GM18858 (cell line): ENCODE results near the gene MAP2K6.

Experiments
- ATAC-seq: cut with Tn5 transposase; IDR thresholded peaks from one replicate; pipeline ENCODE4 v1.9.1; 2021; ENCODE audit not compliant: unreplicated experiment

The MAP2K6 gene

GRCh38 chr17:69486779-69487637 lies 72.5 kb downstream of the MAP2K6 start:
- ATAC-seq: no peak

GRCh38 chr17:69489313-69489712 lies 74.8 kb downstream of the MAP2K6 start:
- no peak for ATAC-seq

GRCh38 chr17:69492410-69493071 lies 78.0 kb downstream of the MAP2K6 start:
- no peak for ATAC-seq

GRCh38 chr17:69495787-69496186 lies 81.3 kb downstream of the MAP2K6 start:
- ATAC-seq: no peak

GRCh38 chr17:69497161-69497560 lies 82.7 kb downstream of the MAP2K6 start:
- no peak for ATAC-seq

GRCh38 chr17:69499318-69499717 lies 84.8 kb downstream of the MAP2K6 start:
- ATAC-seq: no peak

- no peak for ATAC-seq
Measured at GRCh38 chr17:69500911-69501429, 86.5 kb downstream of the MAP2K6 start.

GRCh38 chr17:69501591-69502468 lies 87.3 kb downstream of the MAP2K6 start:
- no peak for ATAC-seq

- ATAC-seq: peak; percentile 84
Measured at GRCh38 chr17:69503711-69504110, 89.2 kb downstream of the MAP2K6 start.

- ATAC-seq: no peak
Measured at GRCh38 chr17:69505740-69506139, 91.2 kb downstream of the MAP2K6 start.

GRCh38 chr17:69506489-69506888 lies 92.0 kb downstream of the MAP2K6 start:
- ATAC-seq: no peak

GRCh38 chr17:69508814-69509213 lies 94.3 kb downstream of the MAP2K6 start:
- no peak for ATAC-seq

GRCh38 chr17:69511250-69511649 lies 96.8 kb downstream of the MAP2K6 start:
- no peak for ATAC-seq

GRCh38 chr17:69512946-69513345 lies 98.4 kb downstream of the MAP2K6 start:
- ATAC-seq: no peak

GRCh38 chr17:69516225-69516624 lies 101.7 kb downstream of the MAP2K6 start:
- ATAC-seq: no peak

GRCh38 chr17:69516911-69517310 lies 102.4 kb downstream of the MAP2K6 start:
- peak; percentile 92 for ATAC-seq

- ATAC-seq: no peak
Measured at GRCh38 chr17:69518951-69519350, 104.5 kb downstream of the MAP2K6 start.

GRCh38 chr17:69523244-69523861 lies 108.9 kb downstream of the MAP2K6 start:
- peak; percentile 77 for ATAC-seq

- ATAC-seq: no peak
Measured at GRCh38 chr17:69524854-69525253, 110.4 kb downstream of the MAP2K6 start.

GRCh38 chr17:69525920-69526841 lies 111.7 kb downstream of the MAP2K6 start:
- no peak for ATAC-seq
